GM18867 (cell line): ENCODE results near the gene TRIO.

Experiments
- ATAC-seq: cut with Tn5 transposase; IDR thresholded peaks from one replicate; pipeline ENCODE4 v1.9.1; 2021; ENCODE audit warnings: mild to moderate bottlenecking, moderate library complexity; ENCODE audit not compliant: unreplicated experiment

TRIO gene

GRCh38 chr5:14443671-14444093, 300.5 kb downstream of the TRIO start:
- ATAC-seq, result no peak

DNA sequence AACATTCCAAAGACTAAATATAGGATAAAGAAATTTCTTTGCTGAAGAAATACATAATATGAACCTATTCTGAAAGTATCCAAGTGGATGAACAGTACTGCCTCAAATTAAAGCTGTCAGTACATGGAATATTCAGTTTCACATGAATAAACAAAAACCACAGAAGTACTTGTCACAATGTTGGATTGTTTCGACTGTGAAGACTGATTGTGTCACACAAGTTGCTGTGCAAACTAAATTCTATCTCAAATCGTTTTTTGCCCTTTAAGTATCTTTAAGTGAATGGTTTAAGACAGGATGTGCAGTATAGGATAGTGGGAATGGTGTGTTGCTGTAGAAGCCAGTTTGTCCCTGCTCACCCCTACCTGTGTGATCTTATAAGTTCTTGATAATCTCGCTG, 301.0 kb downstream of the TRIO start:
- no peak for ATAC-seq

DNA sequence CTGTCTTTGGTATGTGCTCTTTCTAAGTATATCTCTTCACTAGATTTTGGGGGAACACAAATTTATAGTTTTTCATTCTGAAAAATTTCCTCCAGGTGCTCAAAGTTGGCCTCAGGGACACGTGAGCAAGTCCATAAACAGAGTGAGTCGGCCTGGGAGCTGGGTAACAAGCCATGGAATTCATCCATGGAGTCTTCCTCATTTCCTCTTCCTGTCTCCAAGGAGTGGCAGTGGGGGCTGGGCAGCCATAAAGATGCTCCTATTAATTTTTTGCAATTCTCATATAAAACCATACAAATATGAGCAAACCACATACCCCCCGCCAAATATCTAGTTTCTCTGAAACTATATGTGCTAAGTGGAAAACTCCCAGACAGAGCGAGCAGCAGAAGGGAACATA, 301.9 kb downstream of the TRIO start:
- ATAC-seq, result no peak

DNA sequence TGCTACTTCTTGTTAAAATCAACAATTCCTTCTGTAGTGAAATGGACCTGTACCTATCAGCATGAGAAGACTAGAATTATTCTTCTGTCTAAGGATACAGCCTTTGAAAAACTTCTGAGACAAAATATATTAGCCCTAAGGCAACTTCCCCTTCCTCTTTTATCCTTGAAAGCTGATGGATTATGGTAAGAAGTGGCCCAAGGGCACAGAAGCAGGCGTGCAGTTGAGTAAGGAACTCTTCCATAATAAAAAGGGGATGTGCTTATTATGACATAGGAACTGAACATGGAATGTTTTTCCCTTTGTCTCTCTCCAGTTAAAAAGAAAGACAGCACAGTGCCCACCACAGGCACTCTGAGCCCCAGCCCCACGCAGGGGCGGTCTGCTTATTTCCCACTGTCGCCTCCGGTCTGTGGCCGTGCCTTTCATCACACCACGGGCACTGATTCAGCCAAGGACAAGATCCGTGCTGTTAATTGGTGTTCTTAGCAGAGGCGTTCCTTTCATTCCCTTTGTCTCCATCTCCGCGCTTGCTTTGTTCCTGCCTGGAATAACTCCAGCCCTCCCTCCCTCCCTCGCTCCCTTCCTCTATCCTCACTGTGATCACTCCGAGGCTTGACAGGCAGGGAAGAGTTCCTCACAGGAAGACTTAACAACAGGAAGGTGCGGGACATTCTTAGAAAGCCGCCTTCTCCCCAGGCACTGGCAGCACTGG, 302.6 kb downstream of the TRIO start:
- ATAC-seq, result no peak

GRCh38 chr5:14447958-14448911, 305.1 kb downstream of the TRIO start:
- ATAC-seq, result no peak

- no peak for ATAC-seq
Observed at GRCh38 chr5:14449052-14449661, 306.0 kb downstream of the TRIO start.

DNA sequence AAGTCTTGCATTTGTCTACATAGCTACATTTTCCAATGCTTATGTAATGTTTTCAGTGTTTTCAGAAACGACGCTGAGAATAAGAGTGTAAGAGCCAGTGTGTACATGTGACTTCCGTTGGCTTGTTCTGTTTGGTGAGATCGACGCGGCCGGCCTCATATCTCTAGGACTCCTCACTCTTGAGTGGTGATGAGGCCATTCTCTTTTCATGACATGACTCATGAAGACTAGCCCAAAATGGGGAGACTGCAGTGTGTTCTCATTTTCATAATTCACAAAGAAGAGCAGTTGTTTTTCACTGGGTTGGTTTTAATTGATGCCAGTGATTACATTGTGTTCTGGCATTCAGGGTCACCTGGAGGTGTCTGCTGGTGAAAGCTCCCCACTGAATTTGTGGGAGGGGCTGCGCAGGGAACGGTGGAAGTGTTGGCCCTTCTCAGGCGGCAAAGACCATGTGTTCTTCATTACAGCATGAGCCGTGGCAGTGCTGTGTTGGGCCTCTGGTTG, 306.9 kb downstream of the TRIO start:
- ATAC-seq, result no peak

GRCh38 chr5:14450742-14451141, 307.6 kb downstream of the TRIO start:
- ATAC-seq, result no peak

- no peak for ATAC-seq
Observed at GRCh38 chr5:14451871-14452270, 308.7 kb downstream of the TRIO start.

- no peak for ATAC-seq
Observed at GRCh38 chr5:14452685-14453454, 309.7 kb downstream of the TRIO start.

DNA sequence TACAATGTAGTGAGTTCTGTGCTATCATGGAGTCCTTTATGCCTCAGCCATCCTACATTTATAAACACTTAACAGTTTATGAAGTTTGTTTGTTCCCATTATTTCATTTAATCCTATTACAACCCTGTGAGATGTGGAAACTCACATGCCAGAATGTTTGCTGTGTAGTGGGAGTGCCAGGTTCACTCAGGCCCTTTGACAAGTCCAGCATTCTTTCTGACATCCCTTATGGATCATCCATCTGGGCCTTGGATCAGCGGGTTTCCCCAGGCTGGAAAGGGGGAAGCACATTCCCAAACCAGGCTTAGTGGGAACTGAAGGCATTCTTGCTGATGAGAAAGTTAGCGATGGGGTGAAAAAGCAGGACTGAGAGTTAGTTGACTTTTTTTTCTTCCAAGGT, 310.3 kb downstream of the TRIO start:
- no peak for ATAC-seq

- no peak for ATAC-seq
Observed at GRCh38 chr5:14455814-14456321, 312.7 kb downstream of the TRIO start.

DNA sequence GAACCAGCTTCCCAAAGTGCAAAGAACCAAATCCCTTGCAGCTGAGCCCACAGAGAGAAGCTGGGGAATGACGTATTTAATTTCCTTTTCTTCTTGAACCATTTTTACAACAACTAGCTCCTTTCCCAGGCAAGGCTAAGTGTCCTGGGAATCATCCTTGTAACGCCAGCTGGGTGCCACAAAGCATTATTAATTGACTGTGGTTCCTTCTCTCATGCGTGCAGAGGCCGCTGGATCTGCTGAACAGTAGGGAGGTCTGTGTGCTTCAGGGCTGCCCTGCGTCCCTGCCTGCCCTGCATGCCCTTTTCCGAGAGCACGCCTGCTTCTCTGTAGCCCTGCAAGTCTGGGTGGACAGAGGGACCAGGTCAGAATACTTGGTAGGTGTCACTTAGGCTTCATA, 314.3 kb downstream of the TRIO start:
- ATAC-seq, result no peak

GRCh38 chr5:14458414-14458813, 315.3 kb downstream of the TRIO start:
- no peak for ATAC-seq

DNA sequence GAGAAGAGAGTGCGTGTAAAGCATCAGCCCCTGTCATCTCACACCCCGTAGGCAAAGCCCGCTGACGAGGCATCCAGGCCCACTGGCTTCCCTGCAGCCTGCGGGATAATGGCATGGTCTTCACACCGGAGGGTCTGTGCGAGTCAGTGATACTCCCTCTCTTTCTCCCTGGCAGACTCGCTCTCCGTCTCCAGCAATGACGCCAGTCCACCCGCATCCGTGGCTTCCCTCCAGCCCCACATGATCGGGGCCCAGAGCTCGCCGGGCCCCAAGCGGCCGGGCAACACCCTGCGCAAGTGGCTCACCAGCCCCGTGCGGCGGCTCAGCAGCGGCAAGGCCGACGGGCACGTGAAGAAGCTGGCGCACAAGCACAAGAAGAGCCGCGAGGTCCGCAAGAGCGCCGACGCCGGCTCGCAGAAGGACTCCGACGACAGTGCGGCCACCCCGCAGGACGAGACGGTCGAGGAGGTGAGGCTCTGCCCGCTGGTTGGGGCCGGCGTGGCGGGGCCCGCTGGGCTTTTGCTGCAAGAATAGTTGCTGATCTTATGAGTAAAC, 317.8 kb downstream of the TRIO start:
- no peak for ATAC-seq

DNA sequence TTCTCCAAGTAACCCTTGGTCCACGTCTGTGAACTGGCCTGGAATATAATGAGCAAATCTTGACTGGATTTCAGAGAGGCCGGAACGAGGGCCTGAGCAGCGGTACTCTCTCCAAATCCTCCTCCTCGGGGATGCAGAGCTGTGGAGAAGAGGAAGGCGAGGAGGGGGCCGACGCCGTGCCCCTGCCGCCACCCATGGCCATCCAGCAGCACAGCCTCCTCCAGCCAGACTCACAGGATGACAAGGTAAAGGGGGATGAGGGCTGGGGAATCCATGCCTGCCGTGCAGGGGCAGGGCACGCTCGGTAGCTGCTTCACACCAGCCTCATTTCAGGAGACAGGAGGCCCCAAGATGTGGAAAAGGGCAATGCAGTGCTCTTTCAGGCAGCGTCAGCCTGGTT, 319.5 kb downstream of the TRIO start:
- no peak for ATAC-seq

DNA sequence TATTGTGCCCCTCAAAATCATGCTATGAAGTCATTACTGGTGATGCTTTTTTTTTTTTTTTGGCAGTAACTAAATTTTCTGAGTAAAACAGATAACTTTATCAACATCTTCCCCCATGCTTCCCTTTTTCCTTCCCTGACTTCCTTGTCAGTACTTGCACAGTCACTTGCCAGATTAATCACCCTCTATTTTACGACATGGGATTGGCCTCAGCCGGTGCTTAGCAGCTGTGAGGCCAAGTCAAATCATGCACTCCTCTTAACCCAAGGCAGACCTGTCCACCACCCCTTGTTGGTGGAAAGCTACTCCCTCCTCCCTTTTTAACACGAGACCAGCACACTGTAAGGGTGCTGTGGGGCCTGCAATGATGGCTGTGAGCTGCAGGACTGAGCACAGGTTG, 320.5 kb downstream of the TRIO start:
- ATAC-seq, result no peak

DNA sequence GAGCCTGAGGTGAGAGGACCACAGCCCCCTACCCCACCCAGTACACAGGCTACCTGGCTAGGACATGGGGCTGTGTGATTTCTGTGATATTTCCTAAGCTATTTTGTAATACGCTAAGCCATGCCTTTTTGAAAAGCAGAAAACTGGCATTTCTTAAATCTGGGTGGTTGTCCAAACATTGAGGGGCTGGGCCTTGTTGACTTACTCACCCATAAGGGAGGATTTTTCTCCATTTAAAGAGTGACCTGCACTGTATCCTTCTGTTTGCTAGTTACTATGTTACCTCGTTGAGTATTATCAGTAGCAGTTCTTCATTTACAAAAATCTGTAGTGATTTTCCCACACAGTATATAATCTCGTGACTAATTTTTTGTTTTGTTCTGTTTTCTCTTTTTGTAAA, 321.0 kb downstream of the TRIO start:
- ATAC-seq, result no peak

DNA sequence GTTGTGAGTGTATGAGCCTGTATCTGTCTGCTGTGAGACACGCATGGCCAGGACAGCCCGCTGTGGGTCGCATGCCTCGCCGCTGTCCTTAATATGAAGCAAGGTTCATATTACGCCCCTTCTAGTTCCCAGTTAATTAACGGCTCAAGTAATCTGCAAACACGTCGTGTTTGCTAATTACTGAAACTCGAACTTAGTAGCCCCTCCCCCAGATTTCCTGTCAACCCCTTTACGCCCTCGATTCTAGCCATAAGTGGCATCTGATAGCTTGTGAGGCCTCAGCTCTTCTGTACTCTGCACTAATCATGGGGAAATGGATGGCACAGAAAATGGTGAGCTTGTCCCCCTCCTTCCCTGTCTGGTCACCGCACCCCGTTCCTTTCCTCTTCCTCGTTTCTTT, 321.5 kb downstream of the TRIO start:
- ATAC-seq, result no peak

GRCh38 chr5:14465116-14465515, 322.0 kb downstream of the TRIO start:
- no peak for ATAC-seq
